HepG2 (cell line): ENCODE results near the gene APOA1. TPM values are rescaled to one million over a fixed set of nuclear protein-coding genes. Genes with fewer than 3 reads are reported as not detected.

Experiments
- DMAP1 ChIP-seq: IDR thresholded peaks from 2 replicates; pipeline ENCODE4 v1.6.1; 2016
- EEA1 ChIP-seq: sonication (generic); formaldehyde crosslinking; IDR thresholded peaks from 2 replicates; pipeline ENCODE4 v1.5.1; 2020; ENCODE audit warnings: mild to moderate bottlenecking, missing genetic modification reagents, borderline replicate concordance
- KLF11 ChIP-seq: IDR thresholded peaks from 2 replicates; pipeline ENCODE4 v1.6.1; 2016; ENCODE audit warnings: missing compliant biosample characterization
- KMT2A ChIP-seq: sonication (generic); formaldehyde crosslinking; IDR thresholded peaks from 2 replicates; pipeline ENCODE4 v1.4.0; 2020; ENCODE audit warnings: missing genetic modification reagents
- PRMT3 ChIP-seq: sonication (generic); formaldehyde crosslinking; IDR thresholded peaks from 2 replicates; pipeline ENCODE4 v1.8.1; 2022; ENCODE audit warnings: low read depth, mild to moderate bottlenecking, moderate library complexity, missing genetic modification reagents, borderline replicate concordance
- SAFB2 ChIP-seq: sonication (generic); formaldehyde crosslinking; IDR thresholded peaks from 2 replicates; pipeline ENCODE4 v1.5.1; 2020; ENCODE audit warnings: missing genetic modification reagents, low read depth, mild to moderate bottlenecking, borderline replicate concordance
- TARDBP ChIP-seq: sonication (generic); formaldehyde crosslinking; IDR thresholded peaks from 2 replicates; pipeline ENCODE4 v1.8.0; 2022; ENCODE audit warnings: mild to moderate bottlenecking, missing genetic modification reagents
- ZIK1 ChIP-seq: sonication (generic); formaldehyde crosslinking; IDR thresholded peaks from 2 replicates; pipeline ENCODE4 v1.5.0; 2020; ENCODE audit warnings: mild to moderate bottlenecking, low read depth, missing genetic modification reagents, borderline replicate concordance
- ZNF468 ChIP-seq: sonication (generic); formaldehyde crosslinking; IDR thresholded peaks from 2 replicates; pipeline ENCODE4 v1.8.0; 2022; ENCODE audit warnings: mild to moderate bottlenecking, moderate library complexity, missing genetic modification reagents
- ZNF547 ChIP-seq: sonication (generic); formaldehyde crosslinking; IDR thresholded peaks from 2 replicates; pipeline ENCODE4 v1.5.1; 2020; ENCODE audit warnings: mild to moderate bottlenecking, missing genetic modification reagents
- polyA plus RNA-seq, 8 experiments: library from polyadenylated mRNA; depleted of rRNA in 3 of 8; stranded (reverse) in 7 of 8; unstranded in 1 of 8; fragments of >200 nt; fragmentation: Illumina TruSeq in 4 of 8; extraction: Trizol in 4 of 8; gene quantifications; 2 replicates each; pipeline versions ENCODE4 v1.2.1 to v1.2.3, GENCODE V29; 2011 to 2016; ENCODE audit warnings: low read depth in 4 of 8, missing spikeins in 1 of 8, mixed read lengths in 1 of 8; ENCODE audit not compliant: insufficient read depth in 1 of 8
- total RNA-seq, 5 experiments: library from RNA; depleted of rRNA; stranded (reverse); fragments of >200 nt; fragmentation: Illumina TruSeq; extraction: Trizol; gene quantifications; 2 replicates each; pipeline ENCODE4 v1.2.3, GENCODE V29; 2016; ENCODE audit warnings: low read depth in 1 of 5
- TF ChIP-seq, protein P1 (sequence below): sonication (generic); formaldehyde crosslinking; IDR thresholded peaks from 2 replicates; pipeline ENCODE4 v1.4.0; 2020; ENCODE audit warnings: mild to moderate bottlenecking, missing genetic modification reagents
- TF ChIP-seq, protein P2 (sequence below): IDR thresholded peaks from 2 replicates; pipeline ENCODE4 v1.6.1; 2018; ENCODE audit warnings: missing genetic modification reagents, mild to moderate bottlenecking, missing compliant biosample characterization
- TF ChIP-seq, protein P3 (sequence below): sonication (generic); formaldehyde crosslinking; IDR thresholded peaks from 2 replicates; pipeline ENCODE4 v1.4.0; 2020; ENCODE audit warnings: mild to moderate bottlenecking, missing genetic modification reagents
- TF ChIP-seq, protein P4 (sequence below): sonication (generic); formaldehyde crosslinking; IDR thresholded peaks from 2 replicates; pipeline ENCODE4 v1.5.0; 2020; ENCODE audit warnings: missing genetic modification reagents

The APOA1 gene
- total and polyA plus RNA-seq, 2 of the 13 experiments (the other 11 are each of a cell fraction or from before 2014, with no cell fraction given), result 1,973 to 5,485 TPM

DNA sequence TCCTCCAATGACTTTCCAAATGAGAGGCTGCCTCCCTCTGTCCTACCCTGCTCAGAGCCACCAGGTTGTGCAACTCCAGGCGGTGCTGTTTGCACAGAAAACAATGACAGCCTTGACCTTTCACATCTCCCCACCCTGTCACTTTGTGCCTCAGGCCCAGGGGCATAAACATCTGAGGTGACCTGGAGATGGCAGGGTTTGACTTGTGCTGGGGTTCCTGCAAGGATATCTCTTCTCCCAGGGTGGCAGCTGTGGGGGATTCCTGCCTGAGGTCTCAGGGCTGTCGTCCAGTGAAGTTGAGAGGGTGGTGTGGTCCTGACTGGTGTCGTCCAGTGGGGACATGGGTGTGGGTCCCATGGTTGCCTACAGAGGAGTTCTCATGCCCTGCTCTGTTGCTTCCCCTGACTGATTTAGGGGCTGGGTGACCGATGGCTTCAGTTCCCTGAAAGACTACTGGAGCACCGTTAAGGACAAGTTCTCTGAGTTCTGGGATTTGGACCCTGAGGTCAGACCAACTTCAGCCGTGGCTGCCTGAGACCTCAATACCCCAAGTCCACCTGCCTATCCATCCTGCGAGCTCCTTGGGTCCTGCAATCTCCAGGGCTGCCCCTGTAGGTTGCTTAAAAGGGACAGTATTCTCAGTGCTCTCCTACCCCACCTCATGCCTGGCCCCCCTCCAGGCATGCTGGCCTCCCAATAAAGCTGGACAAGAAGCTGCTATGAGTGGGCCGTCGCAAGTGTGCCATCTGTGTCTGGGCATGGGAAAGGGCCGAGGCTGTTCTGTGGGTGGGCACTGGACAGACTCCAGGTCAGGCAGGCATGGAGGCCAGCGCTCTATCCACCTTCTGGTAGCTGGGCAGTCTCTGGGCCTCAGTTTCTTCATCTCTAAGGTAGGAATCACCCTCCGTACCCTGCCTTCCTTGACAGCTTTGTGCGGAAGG is 4.8 kb downstream of the APOA1 start (continued):
- TF ChIP-seq, protein P1, sequence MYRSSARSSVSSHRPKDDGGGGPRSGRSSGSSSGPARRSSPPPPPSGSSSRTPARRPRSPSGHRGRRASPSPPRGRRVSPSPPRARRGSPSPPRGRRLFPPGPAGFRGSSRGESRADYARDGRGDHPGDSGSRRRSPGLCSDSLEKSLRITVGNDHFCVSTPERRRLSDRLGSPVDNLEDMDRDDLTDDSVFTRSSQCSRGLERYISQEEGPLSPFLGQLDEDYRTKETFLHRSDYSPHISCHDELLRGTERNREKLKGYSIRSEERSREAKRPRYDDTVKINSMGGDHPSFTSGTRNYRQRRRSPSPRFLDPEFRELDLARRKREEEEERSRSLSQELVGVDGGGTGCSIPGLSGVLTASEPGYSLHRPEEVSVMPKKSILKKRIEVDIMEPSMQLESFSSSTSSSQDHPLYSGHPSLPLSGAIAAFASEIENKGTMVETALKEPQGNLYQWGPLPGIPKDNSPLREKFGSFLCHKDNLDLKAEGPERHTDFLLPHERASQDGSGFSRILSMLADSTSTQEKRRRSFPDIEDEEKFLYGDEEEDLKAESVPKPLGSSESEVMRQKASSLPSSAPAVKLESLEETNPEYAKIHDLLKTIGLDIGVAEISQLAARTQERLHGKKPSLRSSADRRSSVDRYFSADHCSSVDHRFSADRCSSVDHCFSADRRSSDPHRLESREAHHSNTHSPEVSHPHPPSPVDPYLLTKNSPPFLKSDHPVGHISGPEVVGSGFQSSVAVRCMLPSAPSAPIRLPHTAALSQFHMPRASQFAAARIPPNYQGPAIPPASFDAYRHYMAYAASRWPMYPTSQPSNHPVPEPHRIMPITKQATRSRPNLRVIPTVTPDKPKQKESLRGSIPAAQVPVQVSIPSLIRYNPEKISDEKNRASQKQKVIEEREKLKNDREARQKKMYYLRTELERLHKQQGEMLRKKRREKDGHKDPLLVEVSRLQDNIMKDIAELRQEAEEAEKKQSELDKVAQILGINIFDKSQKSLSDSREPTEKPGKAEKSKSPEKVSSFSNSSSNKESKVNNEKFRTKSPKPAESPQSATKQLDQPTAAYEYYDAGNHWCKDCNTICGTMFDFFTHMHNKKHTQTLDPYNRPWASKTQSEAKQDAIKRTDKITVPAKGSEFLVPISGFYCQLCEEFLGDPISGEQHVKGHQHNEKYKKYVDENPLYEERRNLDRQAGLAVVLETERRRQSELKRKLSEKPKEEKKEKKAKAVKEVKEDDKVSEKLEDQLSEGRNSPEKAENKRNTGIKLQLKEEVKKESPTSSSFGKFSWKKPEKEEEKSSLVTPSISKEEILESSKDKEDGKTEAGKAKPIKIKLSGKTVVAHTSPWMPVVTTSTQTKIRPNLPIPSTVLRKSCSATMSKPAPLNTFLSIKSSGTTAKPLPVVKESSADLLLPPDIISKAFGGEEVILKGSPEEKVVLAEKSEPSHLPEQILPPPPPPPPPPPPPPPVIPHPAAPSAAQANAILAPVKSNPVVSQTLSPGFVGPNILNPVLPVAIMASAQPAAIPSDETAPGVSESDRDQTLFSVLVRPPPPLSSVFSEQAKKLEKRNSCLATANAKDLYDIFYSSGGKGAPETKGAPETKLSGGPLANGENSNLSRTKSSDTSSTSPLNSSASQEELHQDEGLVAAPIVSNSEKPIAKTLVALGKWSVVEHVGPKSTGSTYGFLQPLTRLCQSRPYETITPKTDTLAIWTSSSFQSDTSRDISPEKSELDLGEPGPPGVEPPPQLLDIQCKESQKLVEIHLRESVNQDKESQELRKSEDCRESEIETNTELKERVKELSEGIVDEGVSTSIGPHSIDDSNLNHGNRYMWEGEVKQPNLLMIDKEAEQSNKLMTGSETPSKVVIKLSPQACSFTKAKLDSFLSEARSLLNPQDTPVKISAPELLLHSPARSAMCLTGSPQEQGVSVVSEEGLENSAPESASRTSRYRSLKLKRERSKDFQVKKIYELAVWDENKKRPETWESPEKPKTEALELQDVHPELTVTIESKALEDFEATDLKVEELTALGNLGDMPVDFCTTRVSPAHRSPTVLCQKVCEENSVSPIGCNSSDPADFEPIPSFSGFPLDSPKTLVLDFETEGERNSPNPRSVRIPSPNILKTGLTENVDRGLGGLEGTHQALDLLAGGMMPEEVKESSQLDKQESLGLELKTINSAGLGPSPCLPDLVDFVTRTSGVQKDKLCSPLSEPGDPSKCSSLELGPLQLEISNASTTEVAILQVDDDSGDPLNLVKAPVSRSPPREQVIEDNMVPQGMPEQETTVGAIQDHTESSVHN, result peak; percentile 94
- TF ChIP-seq KLF11 (CRISPR knock-in tag) (peak; percentile 90), ZIK1 (no peak), EEA1 (no peak), DMAP1 (CRISPR knock-in tag) (peak; percentile 87), SAFB2 (no peak; the same call in 1 of the 2 replicates), ZNF547 (CRISPR knock-in tag) (peak; percentile 44; the same call in 1 of the 2 replicates), PRMT3 (CRISPR knock-in tag) (peak; percentile 97), KMT2A (CRISPR knock-in tag) (peak; percentile 73), ZNF468 (CRISPR knock-in tag) (0 out of 2 replicates have a peak, but pooled peaks have one; percentile 42), TARDBP (CRISPR knock-in tag) (peak; percentile 95)
- TF ChIP-seq, protein P2, sequence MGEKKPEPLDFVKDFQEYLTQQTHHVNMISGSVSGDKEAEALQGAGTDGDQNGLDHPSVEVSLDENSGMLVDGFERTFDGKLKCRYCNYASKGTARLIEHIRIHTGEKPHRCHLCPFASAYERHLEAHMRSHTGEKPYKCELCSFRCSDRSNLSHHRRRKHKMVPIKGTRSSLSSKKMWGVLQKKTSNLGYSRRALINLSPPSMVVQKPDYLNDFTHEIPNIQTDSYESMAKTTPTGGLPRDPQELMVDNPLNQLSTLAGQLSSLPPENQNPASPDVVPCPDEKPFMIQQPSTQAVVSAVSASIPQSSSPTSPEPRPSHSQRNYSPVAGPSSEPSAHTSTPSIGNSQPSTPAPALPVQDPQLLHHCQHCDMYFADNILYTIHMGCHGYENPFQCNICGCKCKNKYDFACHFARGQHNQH, result peak; percentile 97
- TF ChIP-seq, protein P3, sequence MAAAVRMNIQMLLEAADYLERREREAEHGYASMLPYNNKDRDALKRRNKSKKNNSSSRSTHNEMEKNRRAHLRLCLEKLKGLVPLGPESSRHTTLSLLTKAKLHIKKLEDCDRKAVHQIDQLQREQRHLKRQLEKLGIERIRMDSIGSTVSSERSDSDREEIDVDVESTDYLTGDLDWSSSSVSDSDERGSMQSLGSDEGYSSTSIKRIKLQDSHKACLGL (CRISPR knock-in tag), result no peak; the same call in 1 of the 2 replicates
- TF ChIP-seq, protein P4, sequence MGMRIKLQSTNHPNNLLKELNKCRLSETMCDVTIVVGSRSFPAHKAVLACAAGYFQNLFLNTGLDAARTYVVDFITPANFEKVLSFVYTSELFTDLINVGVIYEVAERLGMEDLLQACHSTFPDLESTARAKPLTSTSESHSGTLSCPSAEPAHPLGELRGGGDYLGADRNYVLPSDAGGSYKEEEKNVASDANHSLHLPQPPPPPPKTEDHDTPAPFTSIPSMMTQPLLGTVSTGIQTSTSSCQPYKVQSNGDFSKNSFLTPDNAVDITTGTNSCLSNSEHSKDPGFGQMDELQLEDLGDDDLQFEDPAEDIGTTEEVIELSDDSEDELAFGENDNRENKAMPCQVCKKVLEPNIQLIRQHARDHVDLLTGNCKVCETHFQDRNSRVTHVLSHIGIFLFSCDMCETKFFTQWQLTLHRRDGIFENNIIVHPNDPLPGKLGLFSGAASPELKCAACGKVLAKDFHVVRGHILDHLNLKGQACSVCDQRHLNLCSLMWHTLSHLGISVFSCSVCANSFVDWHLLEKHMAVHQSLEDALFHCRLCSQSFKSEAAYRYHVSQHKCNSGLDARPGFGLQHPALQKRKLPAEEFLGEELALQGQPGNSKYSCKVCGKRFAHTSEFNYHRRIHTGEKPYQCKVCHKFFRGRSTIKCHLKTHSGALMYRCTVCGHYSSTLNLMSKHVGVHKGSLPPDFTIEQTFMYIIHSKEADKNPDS (CRISPR knock-in tag), result peak; percentile 76; the same call in 1 of the 2 replicates
